HG02852 (cell line): ENCODE results near the gene SZT2.
"Not testable (repeated sequence)": the region's sequence is repeated elsewhere in the genome, so short reads cannot be mapped to it uniquely, and the experiment has no call there.

Experiments used
- ATAC-seq: cut with Tn5 transposase; IDR thresholded peaks from one replicate; pipeline ENCODE4 v1.9.1; 2021; ENCODE audit warnings: mild to moderate bottlenecking, moderate library complexity; ENCODE audit not compliant: unreplicated experiment

SZT2 gene

DNA sequence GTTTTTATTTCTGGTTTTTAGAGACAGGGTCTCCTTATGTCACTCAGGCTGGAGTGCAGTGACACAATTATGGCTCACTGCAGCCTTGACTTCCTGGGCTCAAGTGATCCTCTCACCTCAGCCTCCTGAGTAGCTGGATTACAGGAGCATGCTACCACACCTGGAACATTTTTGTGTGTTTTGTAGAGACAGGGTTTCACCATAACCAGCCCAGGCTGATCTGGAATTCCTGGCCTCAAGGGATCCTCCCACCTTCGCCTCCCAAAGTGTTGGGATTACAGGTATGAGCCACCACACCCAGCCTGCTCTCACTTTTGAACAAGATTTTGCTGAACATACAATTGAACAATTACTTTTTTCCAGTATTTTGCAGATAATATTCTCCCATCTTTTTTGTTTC lies 88.0 kb downstream of the SZT2 start:
- ATAC-seq: no peak

DNA sequence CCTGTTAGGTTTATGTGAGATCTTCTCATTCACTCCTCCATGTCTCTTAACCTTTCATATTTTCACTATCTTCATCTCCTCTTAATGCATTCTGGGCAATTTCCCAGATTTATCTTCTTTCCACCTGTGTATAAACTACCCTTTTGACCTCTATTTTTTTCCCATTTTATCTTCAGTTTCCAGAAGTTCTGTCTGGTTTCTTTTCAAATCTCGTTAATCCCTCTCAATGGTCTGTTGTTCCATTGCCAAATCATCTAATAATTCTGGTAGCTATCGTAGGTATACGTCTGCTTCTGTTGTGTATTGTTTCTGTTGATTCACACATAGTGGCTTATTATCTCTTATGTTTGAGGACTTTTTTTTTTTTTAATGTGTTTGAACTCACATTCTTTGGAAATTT lies 89.7 kb downstream of the SZT2 start:
- no peak for ATAC-seq

DNA sequence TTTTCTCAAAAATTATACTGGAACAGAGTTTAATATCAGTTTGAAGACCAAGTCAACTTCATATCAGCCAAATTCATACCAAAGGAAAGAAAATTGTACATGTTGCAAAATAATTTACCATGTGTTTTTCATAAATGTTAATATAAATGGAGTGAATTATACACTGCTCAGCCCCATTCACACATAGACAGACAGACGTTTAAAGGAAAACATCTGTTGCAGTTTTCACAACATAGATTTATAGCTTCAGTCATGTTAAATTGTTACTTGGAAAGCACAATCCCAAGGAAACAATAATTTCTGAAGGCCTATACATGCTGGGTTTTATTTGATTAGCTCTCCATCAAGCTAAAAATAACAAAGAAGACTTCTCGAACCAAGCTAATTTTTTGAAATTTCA lies 91.8 kb downstream of the SZT2 start:
- no peak for ATAC-seq

DNA sequence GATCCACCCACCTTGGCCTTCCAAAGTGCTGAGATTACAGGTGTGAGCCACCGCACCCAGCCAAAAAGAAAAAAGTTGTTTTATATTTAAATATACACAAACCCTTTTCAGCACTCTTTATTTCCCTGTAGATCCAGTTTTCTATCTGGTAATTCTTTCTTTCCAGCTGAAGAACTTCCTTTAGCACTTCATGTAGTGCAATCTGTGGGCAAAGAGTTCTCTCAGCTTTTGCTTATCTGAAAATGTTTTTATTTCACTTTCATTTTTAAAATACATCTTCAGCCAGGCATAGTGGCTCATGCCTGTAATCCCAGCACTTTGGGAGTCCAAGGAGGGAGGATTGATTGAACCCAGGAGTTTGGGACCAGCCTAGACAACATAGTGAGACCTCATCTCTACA lies 92.5 kb downstream of the SZT2 start:
- ATAC-seq: no peak

DNA sequence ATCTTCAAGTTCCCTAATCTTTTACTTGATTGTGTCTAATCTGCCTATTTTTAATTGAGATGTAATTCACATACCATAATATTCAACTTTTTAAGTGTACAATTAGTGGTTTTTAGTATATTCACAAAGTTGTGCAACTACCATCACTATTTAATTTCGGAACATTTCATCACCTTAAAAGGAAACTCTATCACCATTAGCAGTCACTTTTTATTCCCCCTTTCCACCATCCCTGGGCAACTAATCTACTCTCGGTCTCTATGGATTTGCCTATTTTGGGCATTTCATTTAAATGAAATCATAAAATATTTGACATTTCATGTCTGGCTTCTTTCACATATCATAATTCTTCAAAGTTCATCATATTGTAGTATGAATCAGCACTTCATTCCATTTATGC lies 94.7 kb downstream of the SZT2 start:
- ATAC-seq: no peak

DNA sequence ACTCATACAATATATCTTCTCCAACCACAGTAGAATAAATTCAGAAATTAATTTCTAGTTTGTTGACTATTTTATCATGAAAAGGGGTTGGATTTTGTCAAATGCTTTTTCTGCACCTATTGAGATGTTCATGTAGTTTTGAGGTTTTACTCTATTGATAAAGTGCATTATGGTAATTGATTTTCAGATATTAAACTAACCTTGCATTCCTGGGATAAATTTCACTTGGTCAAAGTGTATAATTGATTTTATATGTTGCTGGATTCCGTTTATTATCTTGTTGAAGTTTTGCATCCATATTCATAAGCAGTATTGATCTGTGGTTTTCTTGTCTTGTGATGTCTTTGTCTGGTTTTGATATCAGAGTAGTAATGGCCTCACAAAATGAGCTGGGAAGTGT lies 98.5 kb downstream of the SZT2 start:
- no peak for ATAC-seq

DNA sequence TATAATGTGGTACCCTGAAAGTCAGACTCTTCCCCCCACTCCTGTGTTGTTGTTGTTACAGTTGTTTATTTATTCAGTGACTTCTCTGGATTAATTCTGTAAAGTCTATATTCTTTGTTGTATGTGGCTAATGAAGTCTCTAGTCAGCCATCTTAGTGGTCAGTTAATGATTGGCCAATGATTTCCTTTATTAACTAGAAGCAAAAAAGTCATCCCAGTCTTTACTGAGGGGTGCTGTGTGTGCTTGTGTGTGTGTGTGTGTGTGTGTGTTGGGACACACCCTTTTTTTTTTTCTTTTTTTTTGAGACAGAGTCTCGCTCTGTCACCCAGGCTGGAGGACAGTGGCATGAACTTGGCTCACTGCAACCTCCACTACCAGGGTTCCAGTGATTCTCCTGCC lies 101.4 kb downstream of the SZT2 start:
- ATAC-seq: no peak

DNA sequence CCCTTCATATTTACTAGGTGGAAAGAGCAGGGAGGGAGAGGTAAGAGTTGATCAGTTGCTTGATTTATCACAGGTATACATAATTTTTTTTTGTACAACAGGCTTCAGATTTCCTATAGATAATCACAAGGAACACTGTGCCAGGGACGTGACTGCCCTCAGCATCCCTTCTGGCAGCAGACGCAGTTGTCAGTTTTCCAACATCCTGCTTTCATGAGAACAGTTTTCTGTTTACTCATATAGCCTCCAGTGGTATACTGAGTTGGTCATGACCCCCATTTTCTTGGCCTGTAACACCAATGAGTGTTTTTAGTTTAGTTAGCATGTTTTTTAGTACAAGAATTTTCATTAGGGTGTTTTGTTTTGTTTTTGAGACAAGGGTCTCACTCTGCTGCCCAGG lies 103.1 kb downstream of the SZT2 start:
- no peak for ATAC-seq

DNA sequence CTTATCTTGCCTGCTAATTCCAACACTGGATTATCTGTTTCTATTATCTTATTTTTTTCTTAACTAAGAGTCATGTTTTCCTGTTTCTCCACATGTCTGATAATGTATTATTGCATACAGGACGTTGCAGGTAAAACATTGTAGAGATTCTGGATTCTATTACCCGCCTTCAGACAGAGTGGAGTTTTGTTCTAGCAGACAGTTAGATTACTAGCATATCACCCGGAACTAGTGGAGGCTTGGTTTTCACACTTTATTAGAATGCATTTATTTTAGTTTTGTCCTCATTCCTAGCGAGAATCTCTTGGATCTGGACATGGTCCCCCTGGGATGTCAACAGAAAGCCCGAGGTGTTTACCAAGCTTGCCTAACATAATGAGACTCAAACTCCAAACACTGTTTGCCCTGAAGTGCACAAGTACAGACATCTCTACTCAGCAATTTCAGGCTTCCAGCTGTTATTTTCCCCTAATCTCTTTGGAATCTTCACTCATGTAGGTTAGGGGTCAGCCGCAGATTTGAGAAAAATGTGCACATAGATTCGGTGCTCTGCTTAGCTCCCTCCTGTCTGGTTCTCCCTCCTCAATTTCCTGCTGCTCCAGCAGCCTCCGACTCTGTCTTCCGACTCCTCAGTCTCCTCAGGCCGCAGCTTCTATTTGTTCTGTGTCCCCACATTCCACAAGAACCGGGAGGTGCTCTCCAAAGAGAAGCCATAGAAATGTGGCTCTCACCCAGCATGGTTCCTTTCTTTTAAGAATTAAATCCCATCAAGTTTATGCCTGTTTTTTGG lies 104.2 kb downstream of the SZT2 start:
- no peak for ATAC-seq

DNA sequence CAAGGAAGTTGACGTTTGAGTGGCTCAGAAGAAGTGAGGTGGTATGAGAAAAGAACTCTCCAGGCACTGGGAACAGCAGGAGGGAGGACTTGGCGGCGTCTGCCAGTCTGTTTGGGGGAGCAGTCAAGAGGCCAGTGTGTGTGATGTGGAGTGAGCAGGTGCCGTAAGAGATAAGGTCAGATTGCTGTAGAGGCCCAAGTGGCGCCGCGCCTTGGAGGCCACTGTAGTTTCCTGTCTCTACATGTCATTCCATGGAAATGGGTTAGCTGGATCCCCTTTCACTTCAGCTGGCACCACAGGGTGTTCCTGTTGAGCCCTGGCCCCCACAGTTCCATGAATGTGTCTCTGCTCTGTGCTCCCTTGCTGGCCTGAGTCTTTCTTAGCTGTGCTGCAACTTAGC lies 105.5 kb downstream of the SZT2 start:
- no peak for ATAC-seq

DNA sequence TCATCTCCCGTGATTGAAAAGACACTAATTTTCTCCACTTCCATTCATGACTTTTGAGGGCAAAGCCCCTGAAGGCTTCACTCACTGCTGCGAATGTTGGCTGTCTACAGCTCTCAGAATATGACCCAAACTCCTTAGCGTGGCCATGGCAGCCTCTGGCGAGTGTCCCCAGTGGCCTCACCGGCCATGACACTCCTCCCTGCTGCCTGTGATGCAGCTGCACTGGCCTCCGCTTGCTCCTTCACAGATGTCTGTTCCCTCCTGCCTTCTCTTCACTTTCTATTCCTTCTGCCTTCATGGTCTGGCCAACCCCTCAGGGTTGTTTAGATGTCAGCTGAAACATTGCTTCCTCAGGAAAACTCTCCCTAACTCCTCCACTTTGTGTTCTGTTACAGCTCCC lies 110.2 kb downstream of the SZT2 start:
- no peak for ATAC-seq

DNA sequence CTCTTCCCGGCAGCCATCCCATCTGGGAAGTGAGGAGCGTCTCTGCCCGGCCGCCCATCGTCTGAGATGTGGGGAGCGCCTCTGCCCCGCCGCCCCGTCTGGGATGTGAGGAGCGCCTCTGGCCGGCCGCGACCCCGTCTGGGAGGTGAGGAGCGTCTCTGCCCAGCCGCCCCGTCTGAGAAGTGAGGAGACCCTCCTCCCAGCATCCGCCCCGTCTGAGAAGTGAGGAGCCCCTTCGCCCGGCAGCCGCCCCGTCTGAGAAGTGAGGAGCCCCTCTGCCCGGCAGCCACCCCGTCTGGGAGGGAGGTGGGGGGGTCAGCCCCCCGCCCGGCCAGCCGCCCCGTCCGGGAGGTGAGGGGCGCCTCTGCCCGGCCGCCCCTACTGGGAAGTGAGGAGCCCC lies 112.1 kb downstream of the SZT2 start:
- not testable (repeated sequence) for ATAC-seq

DNA sequence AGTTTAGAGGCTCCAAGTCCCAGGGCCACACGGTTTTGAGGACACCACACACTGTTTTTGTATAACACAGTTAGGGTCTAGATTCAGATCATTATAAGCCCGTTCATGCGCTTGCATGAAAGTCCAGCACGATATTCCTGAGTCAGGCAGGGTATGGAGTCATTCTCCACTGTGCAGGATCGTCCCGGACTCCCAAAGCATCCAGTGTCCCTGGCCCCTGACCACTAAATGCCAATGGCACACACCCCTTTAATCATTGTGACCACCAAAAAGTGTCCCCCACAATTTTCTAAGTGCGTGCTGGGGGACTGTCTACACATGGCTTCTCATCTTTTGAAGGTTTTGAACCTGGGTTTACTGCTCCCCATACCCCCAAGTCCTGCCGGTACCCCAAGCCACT lies 113.8 kb downstream of the SZT2 start:
- no peak for ATAC-seq
